ENCODE data around the gene AKT1S1. TPM values are rescaled to one million over a fixed set of nuclear protein-coding genes. Genes with fewer than 3 reads are reported as not detected.

The AKT1S1 gene
- total RNA-seq, 1 experiment from 2014 or later = 65.2 TPM

GRCh38 chr19:49884760-49885159 lies 7.6 kb upstream of the AKT1S1 start:
- CTCF ChIA-PET = no interaction called here
- no peak overlapping the region for H3K4me3 Mint-ChIP-seq (ENCODE audit: low read depth, unreplicated experiment)
- no TSS peak for BruUV-seq (replicated peaks)
- DNase-seq = no peak
- H3K36me3 Mint-ChIP-seq (ENCODE audit: insufficient read depth, unreplicated experiment) = peaks cover 23% of the 10 kb centered on the region
- intact Hi-C loops (cut with micrococcal nuclease; ENCODE audit: unreplicated experiment) = no loop called here
- TF ChIP-seq CTCF (IDR thresholded peaks at IDR 0.05; ENCODE audit: unreplicated experiment) = no peak
- no peaks in the 10 kb centered on the region for H3K9me3 Mint-ChIP-seq (ENCODE audit: low read depth, unreplicated experiment)
- H3K27me3 Mint-ChIP-seq (ENCODE audit: unreplicated experiment) = no peaks in the 10 kb centered on the region
- no peak overlapping the region for H3K27ac Mint-ChIP-seq (ENCODE audit: unreplicated experiment)
- H3K4me1 Mint-ChIP-seq (ENCODE audit: low read depth, unreplicated experiment) = no peaks in the 10 kb centered on the region

DNA sequence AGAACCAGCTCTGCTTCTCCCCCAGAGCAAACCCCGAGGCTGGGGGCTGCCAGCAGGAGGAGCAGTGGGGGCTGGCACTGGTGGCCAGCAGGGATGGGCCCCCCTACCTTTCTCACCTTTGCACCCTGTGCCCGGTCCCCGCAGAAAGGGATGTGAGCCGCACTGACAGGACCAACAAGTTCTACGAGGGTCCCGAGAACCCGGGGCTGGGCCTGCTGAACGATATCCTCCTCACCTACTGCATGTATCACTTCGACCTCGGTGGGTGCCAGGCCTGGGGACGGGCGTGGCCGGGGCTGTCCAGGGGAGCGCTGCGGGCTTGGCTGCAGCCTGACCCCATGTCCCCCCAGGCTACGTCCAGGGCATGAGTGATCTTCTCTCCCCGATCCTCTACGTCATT lies 7.0 kb upstream of the AKT1S1 start:
- H3K27ac Mint-ChIP-seq (ENCODE audit: unreplicated experiment) = no peak overlapping the region
- intact Hi-C loops (cut with micrococcal nuclease; ENCODE audit: unreplicated experiment) = no loop called here
- H3K36me3 Mint-ChIP-seq (ENCODE audit: insufficient read depth, unreplicated experiment) = peaks cover 17% of the 10 kb centered on the region
- H3K27me3 Mint-ChIP-seq (ENCODE audit: unreplicated experiment) = no peaks in the 10 kb centered on the region
- no TSS peak for BruUV-seq (replicated peaks)
- CTCF ChIA-PET = no interaction called here
- no peaks in the 10 kb centered on the region for H3K9me3 Mint-ChIP-seq (ENCODE audit: low read depth, unreplicated experiment)
- no peak for DNase-seq
- no peak overlapping the region for H3K4me3 Mint-ChIP-seq (ENCODE audit: low read depth, unreplicated experiment)
- TF ChIP-seq CTCF (IDR thresholded peaks at IDR 0.05; ENCODE audit: unreplicated experiment) = no peak
- H3K4me1 Mint-ChIP-seq (ENCODE audit: low read depth, unreplicated experiment) = peaks cover 3% of the 10 kb centered on the region

DNA sequence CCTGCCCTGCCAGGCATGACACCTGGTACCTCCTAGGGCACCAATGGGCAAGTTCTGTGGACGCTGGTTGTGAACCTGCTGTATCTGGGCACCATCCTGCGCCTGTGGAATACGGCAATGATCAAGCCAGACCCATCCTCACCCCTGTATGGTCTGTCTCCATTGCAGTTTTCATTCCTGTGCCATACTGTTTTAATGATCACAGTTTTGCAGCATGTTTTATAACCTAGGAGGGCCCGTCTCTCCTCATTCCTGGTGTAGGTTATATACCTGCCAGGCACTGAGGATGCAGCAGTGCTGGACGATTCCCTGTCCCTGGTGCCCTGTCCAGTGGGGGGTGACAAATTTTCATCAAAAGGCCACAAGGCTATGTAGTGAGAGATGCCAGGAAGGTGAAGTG lies 5.9 kb upstream of the AKT1S1 start:
- CTCF ChIA-PET = no interaction called here
- Mint-ChIP-seq H3K9me3 (ENCODE audit: low read depth, unreplicated experiment) (no peaks in the 10 kb centered on the region), H3K36me3 (ENCODE audit: insufficient read depth, unreplicated experiment) (peaks cover 7% of the 10 kb centered on the region), H3K27ac (ENCODE audit: unreplicated experiment) (no peak overlapping the region), H3K27me3 (ENCODE audit: unreplicated experiment) (no peaks in the 10 kb centered on the region), H3K4me1 (ENCODE audit: low read depth, unreplicated experiment) (peaks cover 13% of the 10 kb centered on the region), H3K4me3 (ENCODE audit: low read depth, unreplicated experiment) (no peak overlapping the region)
- no peak for TF ChIP-seq CTCF (IDR thresholded peaks at IDR 0.05; ENCODE audit: unreplicated experiment)
- BruUV-seq (replicated peaks) = no TSS peak
- intact Hi-C loops (cut with micrococcal nuclease; ENCODE audit: unreplicated experiment) = no loop called here
- no peak for DNase-seq

- no peak overlapping the region for H3K27ac Mint-ChIP-seq (ENCODE audit: unreplicated experiment)
- no TSS peak for BruUV-seq (replicated peaks)
- CTCF ChIA-PET = no interaction called here
- H3K4me1 Mint-ChIP-seq (ENCODE audit: low read depth, unreplicated experiment) = peaks cover 17% of the 10 kb centered on the region
- no peaks in the 10 kb centered on the region for H3K27me3 Mint-ChIP-seq (ENCODE audit: unreplicated experiment)
- no peak for DNase-seq
- no peak for TF ChIP-seq CTCF (IDR thresholded peaks at IDR 0.05; ENCODE audit: unreplicated experiment)
- intact Hi-C loops (cut with micrococcal nuclease; ENCODE audit: unreplicated experiment) = no loop called here
- no peaks in the 10 kb centered on the region for H3K9me3 Mint-ChIP-seq (ENCODE audit: low read depth, unreplicated experiment)
- no peak overlapping the region for H3K4me3 Mint-ChIP-seq (ENCODE audit: low read depth, unreplicated experiment)
- H3K36me3 Mint-ChIP-seq (ENCODE audit: insufficient read depth, unreplicated experiment) = peaks cover 2% of the 10 kb centered on the region
These were observed 5.5 kb upstream of the AKT1S1 start for GRCh38 chr19:49882643-49883042.
